SU-DHL-6 (cell line): ENCODE results near the gene DACH1.

Experiments used
- H2AFZ ChIP-seq: fragments of 200-600 bp; sonication (generic); 2 replicates; pipeline ENCODE4 v1.6.1; 2014; ENCODE audit warnings: low read depth, mild to moderate bottlenecking, moderate library complexity, mixed read lengths, antibody characterized with exemption, low read length; ENCODE audit not compliant: severe bottlenecking
- H3F3A ChIP-seq: fragments of 200-600 bp; shearing (Covaris generic); 2 replicates; pipeline ENCODE4 v1.6.0; 2016; ENCODE audit warnings: antibody characterized with exemption, mild to moderate bottlenecking; ENCODE audit not compliant: insufficient read depth
- H3K27ac ChIP-seq: fragments of 200-600 bp; sonication (generic); 2 replicates; pipeline ENCODE4 v1.5.1; 2016; ENCODE audit warnings: low read depth, mild to moderate bottlenecking, low read length, moderate library complexity, mixed read lengths
- H3K27me3 ChIP-seq: fragments of 200-600 bp; sonication (generic), shearing (Covaris generic); 2 replicates; pipeline ENCODE4 v1.6.0; 2014; ENCODE audit warnings: mild to moderate bottlenecking, low read length
- H3K36me3 ChIP-seq: fragments of 200-600 bp; sonication (generic); 2 replicates; pipeline ENCODE4 v1.6.1; 2014; ENCODE audit warnings: mild to moderate bottlenecking, low read length, mixed read lengths
- H3K4me2 ChIP-seq: fragments of 300-600, 200-600 bp; shearing (Covaris generic), sonication (generic); 2 replicates; pipeline ENCODE4 v1.6.0; 2014; ENCODE audit warnings: low read length, low read depth, mild to moderate bottlenecking; ENCODE audit not compliant: poor library complexity, severe bottlenecking
- H3K4me3 ChIP-seq: fragments of 200-600 bp; sonication (generic); 2 replicates; pipeline ENCODE4 v1.5.1; 2014; ENCODE audit warnings: antibody characterized with exemption, low read length, mild to moderate bottlenecking, mixed read lengths; ENCODE audit not compliant: insufficient read depth, poor library complexity, severe bottlenecking
- H3K79me2 ChIP-seq: fragments of 200-600 bp; sonication (generic); 2 replicates; pipeline ENCODE4 v1.6.1; 2014; ENCODE audit warnings: mild to moderate bottlenecking, low read length, moderate library complexity; ENCODE audit not compliant: insufficient read depth
- H3K9ac ChIP-seq: fragments of 200-600 bp; sonication (generic); 2 replicates; pipeline ENCODE4 v1.7.0; 2014; ENCODE audit warnings: mild to moderate bottlenecking, low read length
- H3K9me2 ChIP-seq: fragments of 200-600 bp; sonication (generic); replicated peaks from 2 replicates; pipeline ENCODE4 v1.6.1; 2014; ENCODE audit warnings: low read length; ENCODE audit not compliant: insufficient read depth
- H3K9me3 ChIP-seq: fragments of 200-600 bp; sonication (generic); 2 replicates; pipeline ENCODE4 v1.6.1; 2014; ENCODE audit warnings: low read length, mixed read lengths; ENCODE audit not compliant: insufficient read depth
- H4K20me1 ChIP-seq: fragments of 200-600 bp; sonication (generic); 2 replicates; pipeline ENCODE4 v1.6.1; 2014; ENCODE audit warnings: low read depth, mild to moderate bottlenecking, antibody characterized with exemption, low read length, moderate library complexity, mixed read lengths
- EZH2phosphoT487 ChIP-seq: fragments of 200-600 bp; sonication (generic), shearing (Covaris generic); conservative IDR thresholded peaks from 2 replicates; pipeline ENCODE4 v1.6.1; 2018; ENCODE audit warnings: mild to moderate bottlenecking, antibody characterized with exemption, low read length, moderate library complexity, mixed read lengths
- TF ChIP-seq, protein P1 (sequence below): fragments of 200-600 bp; sonication (generic); IDR thresholded peaks from one replicate; pipeline ENCODE4 v1.5.1; 2017; ENCODE audit warnings: antibody characterized with exemption, mild to moderate bottlenecking, low read length, moderate library complexity; ENCODE audit not compliant: insufficient read depth, poor library complexity, severe bottlenecking

DACH1 gene

DNA sequence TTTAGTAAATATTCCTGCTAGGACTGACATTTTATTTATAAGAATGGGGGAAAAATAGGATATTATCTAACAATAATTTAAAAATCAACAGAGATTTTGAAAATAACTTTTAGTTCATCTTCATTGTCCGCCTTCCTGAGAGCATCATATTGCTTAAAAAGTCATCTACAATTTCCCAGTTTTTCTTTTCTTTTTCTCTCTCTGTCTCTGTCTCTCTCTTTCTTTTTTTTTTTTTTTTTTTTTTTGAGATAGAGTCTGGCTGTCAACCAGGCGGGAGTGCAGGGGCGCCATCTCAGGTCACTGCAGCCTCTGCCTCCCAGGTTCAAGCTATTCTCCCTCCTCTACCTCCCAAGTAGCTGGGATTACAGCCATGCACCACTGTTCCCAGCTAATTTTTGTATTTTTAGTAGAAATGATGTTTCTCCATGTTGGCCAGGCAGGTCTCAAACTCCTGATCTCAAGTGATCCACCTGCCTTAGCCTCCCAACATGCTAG is 276.3 kb downstream of the DACH1 start:
- Histone ChIP-seq H3K9ac (no peak overlapping the region), H3K36me3 (no peaks in the 10 kb centered on the region), H3K9me3 (no peaks in the 10 kb centered on the region), H3K9me2 (no peaks in the 10 kb centered on the region), H3K79me2 (no peaks in the 10 kb centered on the region), H3F3A (no peaks in the 10 kb centered on the region), H3K4me3 (no peak overlapping the region), H4K20me1 (no peaks in the 10 kb centered on the region), H3K27ac (no peak overlapping the region), H2AFZ (no peak overlapping the region), H3K4me2 (no peak overlapping the region), H3K27me3 (no peaks in the 10 kb centered on the region)
- TF ChIP-seq, protein P1, sequence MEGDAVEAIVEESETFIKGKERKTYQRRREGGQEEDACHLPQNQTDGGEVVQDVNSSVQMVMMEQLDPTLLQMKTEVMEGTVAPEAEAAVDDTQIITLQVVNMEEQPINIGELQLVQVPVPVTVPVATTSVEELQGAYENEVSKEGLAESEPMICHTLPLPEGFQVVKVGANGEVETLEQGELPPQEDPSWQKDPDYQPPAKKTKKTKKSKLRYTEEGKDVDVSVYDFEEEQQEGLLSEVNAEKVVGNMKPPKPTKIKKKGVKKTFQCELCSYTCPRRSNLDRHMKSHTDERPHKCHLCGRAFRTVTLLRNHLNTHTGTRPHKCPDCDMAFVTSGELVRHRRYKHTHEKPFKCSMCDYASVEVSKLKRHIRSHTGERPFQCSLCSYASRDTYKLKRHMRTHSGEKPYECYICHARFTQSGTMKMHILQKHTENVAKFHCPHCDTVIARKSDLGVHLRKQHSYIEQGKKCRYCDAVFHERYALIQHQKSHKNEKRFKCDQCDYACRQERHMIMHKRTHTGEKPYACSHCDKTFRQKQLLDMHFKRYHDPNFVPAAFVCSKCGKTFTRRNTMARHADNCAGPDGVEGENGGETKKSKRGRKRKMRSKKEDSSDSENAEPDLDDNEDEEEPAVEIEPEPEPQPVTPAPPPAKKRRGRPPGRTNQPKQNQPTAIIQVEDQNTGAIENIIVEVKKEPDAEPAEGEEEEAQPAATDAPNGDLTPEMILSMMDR: no peak
- no peak for TF ChIP-seq EZH2phosphoT487

- no peak for TF ChIP-seq EZH2phosphoT487
- TF ChIP-seq, protein P1: no peak
- H3K9me2 ChIP-seq: no peaks in the 10 kb centered on the region
- no peaks in the 10 kb centered on the region for H3K36me3 ChIP-seq
- no peak overlapping the region for H2AFZ ChIP-seq
- H4K20me1 ChIP-seq: no peaks in the 10 kb centered on the region
- H3K79me2 ChIP-seq: no peaks in the 10 kb centered on the region
- H3K9ac ChIP-seq: no peak overlapping the region
- no peak overlapping the region for H3K27ac ChIP-seq
- H3F3A ChIP-seq: no peaks in the 10 kb centered on the region
- no peak overlapping the region for H3K4me2 ChIP-seq
- H3K4me3 ChIP-seq: no peak overlapping the region
- H3K9me3 ChIP-seq: no peaks in the 10 kb centered on the region
- no peaks in the 10 kb centered on the region for H3K27me3 ChIP-seq
These were observed 278.0 kb downstream of the DACH1 start for GRCh38 chr13:71589032-71589431.

DNA sequence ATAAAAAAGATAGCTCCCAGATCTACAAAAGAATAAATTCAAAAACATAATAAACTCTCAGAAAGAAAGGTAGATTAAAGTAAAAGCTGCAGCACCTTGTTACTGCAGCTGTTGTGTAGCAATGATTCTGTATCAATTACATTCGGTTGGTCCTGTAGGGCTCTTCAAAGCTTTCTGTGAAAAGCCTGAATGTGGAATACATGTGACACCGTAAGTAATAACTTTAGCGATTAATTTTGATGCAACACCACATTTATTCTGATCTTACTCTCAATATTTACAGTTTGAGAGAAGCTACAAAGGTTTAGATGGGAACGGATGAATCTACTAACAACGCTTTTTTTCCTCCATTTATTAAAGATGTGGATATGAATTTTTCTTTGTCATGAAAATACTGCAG is 279.2 kb downstream of the DACH1 start:
- Histone ChIP-seq H3K27ac (no peak overlapping the region), H3K9me3 (no peaks in the 10 kb centered on the region), H3K9ac (no peak overlapping the region), H3K4me2 (no peak overlapping the region), H3K36me3 (no peaks in the 10 kb centered on the region), H2AFZ (no peak overlapping the region), H3K9me2 (no peaks in the 10 kb centered on the region), H3F3A (no peaks in the 10 kb centered on the region), H3K4me3 (no peak overlapping the region), H3K27me3 (no peaks in the 10 kb centered on the region), H3K79me2 (no peaks in the 10 kb centered on the region), H4K20me1 (no peaks in the 10 kb centered on the region)
- TF ChIP-seq, protein P1: no peak
- no peak for TF ChIP-seq EZH2phosphoT487
